Measurements from ENCODE around the gene BRWD1.
"Not testable (repeated sequence)": the region's sequence is repeated elsewhere in the genome, so short reads cannot be mapped to it uniquely, and the experiment has no call there.

BRWD1 gene

DNA sequence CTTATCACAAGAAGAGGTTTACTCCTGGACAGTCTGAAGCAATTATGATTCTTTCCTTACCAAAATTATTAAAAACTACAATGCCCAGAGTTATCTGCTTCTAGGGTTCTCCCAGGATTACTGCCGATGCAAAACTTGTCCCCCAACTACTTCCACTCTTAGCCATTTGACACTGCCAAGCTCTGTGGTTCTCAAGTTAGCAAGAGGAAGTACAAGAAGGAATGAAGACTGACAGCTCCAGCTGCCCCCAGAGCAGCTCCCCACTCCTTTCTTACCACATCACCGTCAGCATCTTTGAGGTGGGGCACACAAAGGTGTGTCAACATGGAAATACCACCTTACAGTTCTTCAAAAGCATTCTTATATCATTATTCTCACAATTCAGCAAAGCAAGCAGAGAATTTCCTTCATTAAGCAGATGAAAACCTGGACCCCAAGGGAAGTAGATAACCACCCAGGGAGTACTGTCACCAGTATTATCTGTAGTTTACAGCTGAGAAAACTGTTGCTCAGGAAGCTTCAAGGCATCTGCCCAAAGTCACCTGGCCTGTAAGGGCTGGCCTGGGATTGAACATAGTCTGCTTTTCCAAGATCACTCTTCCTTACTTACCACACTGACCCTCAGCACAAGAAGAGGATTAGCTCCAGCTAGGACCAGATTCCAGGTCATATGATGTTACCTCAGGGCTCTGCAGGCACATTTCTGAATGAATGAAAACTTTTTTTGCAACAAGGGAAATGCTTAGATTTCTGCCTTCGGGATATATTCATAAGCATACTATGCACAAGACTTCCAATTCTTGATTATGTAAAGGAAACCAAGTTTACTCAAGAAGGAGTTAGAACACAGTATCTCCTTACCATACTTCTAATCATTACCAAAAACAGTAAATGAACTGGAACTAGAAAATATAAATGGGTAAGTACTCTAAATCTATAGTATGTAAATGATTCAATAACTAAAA lies 139.4 kb downstream of the BRWD1 start:
- no peak for DNase-seq (ENCODE audit: low read depth in 2 of 2)

DNA sequence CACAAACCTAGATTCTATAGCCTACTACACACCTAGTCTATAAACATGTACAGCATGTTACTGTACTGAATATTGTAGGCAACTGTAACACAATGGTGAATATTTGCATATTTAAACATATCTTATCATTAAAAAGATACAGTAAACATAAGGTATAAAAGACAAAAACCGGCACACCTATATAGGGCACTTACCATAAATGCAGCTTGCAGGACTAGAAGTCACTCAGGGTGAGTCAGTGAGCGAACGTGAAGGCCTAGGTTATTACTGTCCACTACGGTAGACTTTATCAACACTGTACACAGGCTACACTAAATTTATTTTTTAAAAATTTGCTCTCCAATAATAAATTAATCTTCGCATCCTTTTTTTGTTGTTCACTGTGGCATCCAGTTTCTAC lies 143.5 kb downstream of the BRWD1 start:
- DNase-seq (ENCODE audit: low read depth in 2 of 2): no peak

- no peak for DNase-seq (ENCODE audit: low read depth in 2 of 2)
Observed at GRCh38 chr21:39168800-39169199, 144.6 kb downstream of the BRWD1 start.

DNA sequence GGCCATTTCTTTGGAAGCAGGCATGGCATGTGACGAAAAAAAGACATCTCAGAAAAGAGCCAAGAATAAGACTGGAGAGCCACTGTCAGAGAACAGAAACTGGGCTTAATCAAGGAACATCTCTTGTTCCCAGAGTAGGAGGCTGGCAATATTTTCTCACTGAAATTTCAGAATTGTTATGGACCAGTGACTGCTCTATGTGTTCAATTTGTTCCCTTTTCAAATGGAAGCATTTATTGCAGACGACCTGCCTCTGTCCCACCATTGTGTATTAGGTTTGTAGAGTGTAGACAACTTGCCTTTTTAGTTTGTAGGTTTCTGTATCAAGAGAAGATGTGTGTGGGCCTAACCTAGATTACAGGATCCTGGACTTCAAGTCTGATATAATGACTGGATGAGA lies 148.9 kb downstream of the BRWD1 start:
- DNase-seq (ENCODE audit: low read depth in 2 of 2): no peak

DNA sequence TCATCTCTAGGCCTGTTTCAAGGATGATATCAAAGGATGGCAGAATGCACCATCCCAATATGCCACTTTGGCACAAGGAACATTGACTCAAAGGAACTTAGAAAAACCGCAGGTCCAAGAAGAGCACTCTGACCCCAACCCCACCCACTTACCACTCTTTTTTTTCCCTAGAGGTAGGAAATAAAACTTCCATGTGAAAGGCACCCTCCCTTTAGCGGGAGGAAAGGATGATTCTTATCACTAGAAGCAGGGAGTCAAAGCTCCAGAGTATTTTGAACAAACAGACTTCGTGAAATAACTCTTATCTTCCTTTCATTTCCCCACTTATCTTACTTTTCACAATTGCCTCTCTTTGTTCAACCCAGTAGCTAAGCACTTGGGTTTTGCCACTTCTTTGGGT lies 152.4 kb downstream of the BRWD1 start:
- no peak for DNase-seq (ENCODE audit: low read depth in 2 of 2)

DNA sequence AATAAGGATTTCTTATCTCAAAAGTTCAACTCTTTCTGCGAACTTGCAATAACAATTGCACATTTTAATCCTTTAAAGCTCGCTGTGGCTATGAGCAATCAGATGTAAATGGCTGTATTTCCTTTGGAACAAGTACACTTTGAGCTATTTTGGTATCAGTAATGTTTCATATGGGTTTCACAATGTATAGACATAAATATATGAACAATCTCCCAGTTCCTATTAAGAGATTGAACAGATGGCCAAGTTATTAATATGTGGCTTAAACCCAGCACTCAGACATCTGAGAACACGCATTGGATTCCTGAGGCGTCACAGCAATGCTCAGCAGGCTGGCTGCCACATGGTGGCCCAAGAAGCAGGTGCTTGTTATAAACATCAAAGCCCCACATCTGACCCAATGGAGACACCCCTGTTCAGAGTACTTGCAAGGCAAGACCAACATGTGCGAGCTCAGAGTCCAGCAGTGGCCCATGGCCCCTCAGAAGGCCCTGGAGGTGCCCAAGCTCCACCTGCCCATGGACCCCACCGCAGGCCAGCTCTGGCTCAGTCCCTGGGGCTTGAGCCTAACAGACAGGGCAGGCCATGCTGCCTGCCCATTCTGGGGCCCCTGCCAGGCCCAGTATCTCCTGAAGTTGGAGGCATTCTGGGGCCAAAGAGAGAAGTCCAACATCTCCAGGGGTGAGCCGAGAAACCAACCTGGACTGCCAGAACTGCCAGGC lies 153.9 kb downstream of the BRWD1 start:
- no peak for DNase-seq (ENCODE audit: low read depth in 2 of 2)

GRCh38 chr21:39157241-39157640 lies 156.2 kb downstream of the BRWD1 start:
- not testable (repeated sequence) for DNase-seq (ENCODE audit: low read depth in 2 of 2)

DNA sequence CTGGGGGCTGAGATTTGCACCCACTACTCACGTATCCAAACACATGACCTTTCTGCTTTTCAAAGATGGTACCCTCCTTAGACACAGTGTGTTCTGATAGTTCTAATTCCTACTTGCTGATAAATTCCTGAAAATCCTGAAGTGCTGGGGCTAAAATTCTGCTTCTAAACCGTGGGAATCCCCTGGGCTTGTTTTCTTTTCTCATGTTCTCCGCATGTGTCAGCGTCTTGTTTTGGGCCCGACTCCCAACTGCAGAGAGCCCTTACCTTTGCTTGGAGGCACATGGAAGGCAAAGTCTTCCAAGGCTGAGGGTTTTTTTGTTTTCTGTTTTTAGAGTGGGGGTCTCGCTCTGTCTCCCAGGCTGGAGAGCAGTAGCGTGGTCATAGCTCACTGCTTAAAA lies 157.4 kb downstream of the BRWD1 start:
- DNase-seq (ENCODE audit: low read depth in 2 of 2): no peak

GRCh38 chr21:39155578-39155977 lies 157.9 kb downstream of the BRWD1 start:
- DNase-seq (ENCODE audit: low read depth in 2 of 2): no peak

GRCh38 chr21:39153842-39154241 lies 159.6 kb downstream of the BRWD1 start:
- DNase-seq (ENCODE audit: low read depth in 2 of 2): no peak

DNA sequence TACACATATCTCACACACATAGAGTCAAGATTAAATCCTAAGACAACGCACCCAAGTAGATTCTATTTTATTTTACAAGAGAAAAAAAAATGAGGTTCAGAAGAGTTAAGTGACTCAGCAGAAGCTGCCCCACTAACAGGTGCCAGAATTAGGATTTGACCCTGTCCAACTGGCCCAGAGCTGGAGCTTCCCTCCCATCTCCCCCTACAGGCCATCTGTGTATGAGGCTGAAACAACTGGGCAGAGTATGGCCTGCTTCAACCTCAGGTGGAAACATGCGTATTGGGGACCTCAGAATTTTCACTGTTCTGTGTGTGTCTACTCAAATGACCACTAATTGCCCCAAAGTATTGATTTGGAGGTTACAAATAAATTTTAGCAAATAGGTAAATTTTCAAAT lies 160.1 kb downstream of the BRWD1 start:
- no peak for DNase-seq (ENCODE audit: low read depth in 2 of 2)

GRCh38 chr21:39152271-39152670 lies 161.2 kb downstream of the BRWD1 start:
- DNase-seq (ENCODE audit: low read depth in 2 of 2): no peak

GRCh38 chr21:39150877-39151276 lies 162.6 kb downstream of the BRWD1 start:
- DNase-seq (ENCODE audit: low read depth in 2 of 2): no peak

GRCh38 chr21:39150316-39150715 lies 163.1 kb downstream of the BRWD1 start:
- DNase-seq (ENCODE audit: low read depth in 2 of 2): no peak

- no peak for DNase-seq (ENCODE audit: low read depth in 2 of 2)
Observed at GRCh38 chr21:39149882-39150281, 163.6 kb downstream of the BRWD1 start.

GRCh38 chr21:39148975-39149374 lies 164.5 kb downstream of the BRWD1 start:
- DNase-seq (ENCODE audit: low read depth in 2 of 2): no peak

- DNase-seq (ENCODE audit: low read depth in 2 of 2): no peak
Observed at GRCh38 chr21:39144191-39144590, 169.2 kb downstream of the BRWD1 start.

- DNase-seq (ENCODE audit: low read depth in 2 of 2): no peak
Observed at GRCh38 chr21:39142972-39143371, 170.5 kb downstream of the BRWD1 start.

DNA sequence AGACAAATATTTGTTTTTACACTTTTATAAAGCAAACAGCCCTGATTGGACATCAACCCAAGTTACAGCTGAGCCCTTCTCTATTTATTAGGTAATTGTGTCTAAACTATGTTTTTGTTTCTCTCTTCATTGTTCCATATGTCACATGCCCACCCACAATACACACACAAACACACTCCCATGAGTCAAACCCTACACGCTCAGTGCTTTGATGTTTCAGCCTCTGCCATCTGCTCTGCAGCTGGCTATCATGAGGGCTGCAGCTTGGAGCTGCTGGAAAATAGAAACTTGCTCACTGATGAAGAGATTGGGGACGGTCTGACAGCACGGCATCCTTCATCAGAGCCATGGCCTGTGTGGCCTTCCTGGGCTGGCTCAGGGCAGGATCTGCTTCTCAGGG lies 171.9 kb downstream of the BRWD1 start:
- DNase-seq (ENCODE audit: low read depth in 2 of 2): no peak

GRCh38 chr21:39137248-39138178 lies 175.9 kb downstream of the BRWD1 start:
- DNase-seq (ENCODE audit: low read depth in 2 of 2): no peak

GRCh38 chr21:39136711-39137110 lies 176.7 kb downstream of the BRWD1 start:
- DNase-seq (ENCODE audit: low read depth in 2 of 2): no peak

DNA sequence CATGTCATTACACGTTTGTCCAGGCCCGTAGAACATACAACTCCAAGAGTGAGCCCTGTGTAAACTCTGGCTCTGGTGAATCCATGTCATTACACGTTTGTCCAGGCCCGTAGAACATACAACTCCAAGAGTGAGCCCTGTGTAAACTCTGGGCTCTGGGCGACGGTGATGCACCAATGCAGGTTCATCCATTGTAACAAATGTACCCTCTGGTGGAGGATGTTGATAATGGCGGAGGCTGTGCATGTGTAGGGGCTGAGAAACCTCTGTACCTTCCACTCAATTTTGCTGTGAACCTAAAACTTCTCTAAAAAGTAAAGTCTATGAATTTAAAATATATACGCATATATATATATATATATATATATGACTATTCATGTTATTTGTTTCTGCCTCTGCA lies 177.3 kb downstream of the BRWD1 start:
- not testable (repeated sequence) for DNase-seq (ENCODE audit: low read depth in 2 of 2)

Data from stimulated activated CD4-positive, alpha-beta T cell treated with anti-CD3 and anti-CD28 coated beads, Interleukin-1b, Interleukin-23, amount 100 ng/mL, for 1 hour (primary cell).